Loucy (cell line): ENCODE results near the gene HLF.

ENCODE experiments used
- CTCF ChIP-seq: fragments of 200-600 bp; sonication (generic); conservative IDR thresholded peaks from 2 replicates; pipeline ENCODE4 v1.5.1; 2014; ENCODE audit warnings: mild to moderate bottlenecking, antibody characterized with exemption, low read length
- EZH2phosphoT487 ChIP-seq: fragments of 200-600 bp; IDR thresholded peaks from 2 replicates; pipeline ENCODE4 v1.6.1; 2018; ENCODE audit warnings: antibody characterized with exemption, mild to moderate bottlenecking, moderate library complexity, borderline replicate concordance

GRCh38 chr17:55332296-55333041, 67.7 kb downstream of the HLF start:
- TF ChIP-seq CTCF: no peak
- TF ChIP-seq EZH2phosphoT487: no peak
